COLO668 (cell line): Measurements from ENCODE around the gene WNT9A.
"Not testable (repeated sequence)": the region's sequence is repeated elsewhere in the genome, so short reads cannot be mapped to it uniquely, and the experiment has no call there.

ENCODE experiments used
- DNase-seq: peaks from one replicate; lab custom pipeline; 2025; ENCODE audit not compliant: unreplicated experiment; lab: John Stamatoyannopoulos, UW

The WNT9A gene, protein sequence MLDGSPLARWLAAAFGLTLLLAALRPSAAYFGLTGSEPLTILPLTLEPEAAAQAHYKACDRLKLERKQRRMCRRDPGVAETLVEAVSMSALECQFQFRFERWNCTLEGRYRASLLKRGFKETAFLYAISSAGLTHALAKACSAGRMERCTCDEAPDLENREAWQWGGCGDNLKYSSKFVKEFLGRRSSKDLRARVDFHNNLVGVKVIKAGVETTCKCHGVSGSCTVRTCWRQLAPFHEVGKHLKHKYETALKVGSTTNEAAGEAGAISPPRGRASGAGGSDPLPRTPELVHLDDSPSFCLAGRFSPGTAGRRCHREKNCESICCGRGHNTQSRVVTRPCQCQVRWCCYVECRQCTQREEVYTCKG

DNA sequence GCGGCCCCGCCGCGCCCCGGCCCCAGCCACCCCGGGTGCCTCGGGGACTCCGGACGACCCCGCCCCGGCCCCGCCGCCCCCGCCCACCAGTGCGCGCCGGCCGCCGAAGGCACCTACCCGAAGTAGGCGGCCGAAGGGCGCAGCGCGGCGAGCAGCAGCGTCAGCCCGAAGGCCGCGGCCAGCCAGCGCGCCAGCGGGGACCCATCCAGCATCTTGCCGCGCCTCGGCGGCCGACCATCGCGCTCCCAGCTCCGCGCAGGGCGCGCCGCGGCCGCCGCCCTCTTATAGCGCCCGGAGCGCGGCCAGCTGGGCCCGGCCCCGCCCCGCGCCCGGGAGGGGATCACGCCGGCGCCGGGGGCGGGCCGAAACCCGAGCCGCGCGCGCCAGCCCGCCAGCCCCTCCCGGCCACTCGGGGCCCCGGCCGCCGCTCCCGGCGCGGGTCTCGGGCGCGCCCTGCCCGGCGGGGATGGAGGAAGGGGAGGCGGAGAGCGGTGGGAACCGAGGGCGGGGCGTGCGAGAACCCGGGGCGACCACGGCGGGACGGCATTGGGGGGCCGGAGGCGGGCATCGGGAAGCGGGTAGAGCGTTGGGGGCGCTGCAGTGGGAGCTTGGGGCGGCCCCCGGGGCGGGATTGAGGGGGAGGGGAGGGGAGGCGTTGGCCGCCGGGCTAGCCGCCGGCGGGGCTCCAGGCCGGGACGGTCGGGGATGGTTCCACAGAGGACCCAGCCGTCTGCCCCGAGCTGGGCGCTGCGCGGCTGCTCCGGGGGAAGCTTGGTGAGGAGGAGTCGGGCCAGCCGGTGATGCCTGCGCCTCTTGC is at the start of gene WNT9A:
Gene WNT9A (minus strand): TSS at position 257 of the 817 bp plus-strand sequence. CDS start 45 bp downstream, at position 212.
- DNase-seq = peak; percentile 92

DNA sequence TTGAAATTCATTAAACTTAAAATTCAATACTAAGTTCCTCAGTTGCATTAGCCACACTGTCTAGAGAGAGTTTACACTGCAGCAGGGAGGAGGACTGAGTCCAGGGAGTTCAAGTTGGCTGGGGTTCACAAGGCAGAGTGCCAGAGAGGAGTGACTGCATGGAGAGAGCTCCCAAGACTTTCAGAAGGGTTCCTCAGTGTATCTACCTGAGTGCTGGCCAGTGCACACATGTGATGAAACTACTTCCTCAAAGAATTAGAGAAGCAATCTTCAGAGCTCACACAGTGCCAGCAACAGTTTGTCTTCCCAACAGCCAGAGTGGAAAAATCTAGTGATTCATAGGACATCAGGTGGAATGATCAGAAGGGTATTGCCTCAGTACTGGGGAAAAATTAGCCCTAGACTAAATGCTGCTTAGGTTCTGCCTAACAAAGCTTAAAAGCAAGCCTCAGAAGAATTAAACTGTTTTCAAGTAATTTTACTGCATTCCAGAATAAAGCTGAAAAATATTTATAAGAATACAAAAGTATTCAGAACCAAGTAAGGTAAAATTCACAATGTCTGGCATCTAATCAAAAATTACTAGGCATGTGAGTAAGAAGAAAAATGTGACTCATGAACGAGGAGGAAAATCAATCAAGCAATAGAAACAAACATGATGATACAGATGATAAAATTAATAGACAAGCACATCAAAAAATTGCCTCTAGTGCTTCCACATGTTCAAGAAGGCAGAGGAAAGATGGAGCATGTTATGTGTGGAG is 48.6 kb upstream of the WNT9A start:
- no peak for DNase-seq

DNA sequence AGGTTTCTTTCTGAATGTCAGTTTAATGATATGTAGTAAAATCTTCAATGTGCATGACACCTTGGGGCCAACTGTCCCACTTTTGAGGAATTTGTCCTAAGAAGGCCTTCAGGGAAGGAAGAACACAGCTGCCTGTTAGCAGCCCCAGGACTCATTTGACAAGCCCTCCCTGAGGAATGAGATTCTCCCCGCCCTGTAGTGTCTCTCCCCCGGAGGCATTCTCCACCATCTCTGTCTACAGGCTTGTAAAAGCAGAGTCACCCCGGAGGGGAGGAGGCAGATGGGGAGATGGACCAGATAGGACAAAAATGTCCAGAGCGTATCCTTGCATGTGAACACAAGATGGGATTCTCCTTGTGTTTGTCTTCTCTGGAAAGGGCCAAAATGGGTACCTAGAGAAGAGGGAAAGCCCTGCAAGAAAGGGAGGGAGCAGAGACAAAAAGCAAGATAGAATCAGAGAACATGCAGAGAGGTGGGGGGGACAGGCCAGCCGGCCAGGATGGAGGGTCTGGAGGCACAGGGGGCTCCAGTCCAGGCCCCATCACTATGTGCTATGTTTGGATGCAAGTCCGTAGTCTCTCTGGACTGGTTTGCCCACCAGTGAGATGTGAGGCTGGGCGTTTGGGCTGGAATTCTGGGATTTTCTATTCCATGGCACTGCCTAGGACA is 47.0 kb upstream of the WNT9A start:
- no peak for DNase-seq

DNA sequence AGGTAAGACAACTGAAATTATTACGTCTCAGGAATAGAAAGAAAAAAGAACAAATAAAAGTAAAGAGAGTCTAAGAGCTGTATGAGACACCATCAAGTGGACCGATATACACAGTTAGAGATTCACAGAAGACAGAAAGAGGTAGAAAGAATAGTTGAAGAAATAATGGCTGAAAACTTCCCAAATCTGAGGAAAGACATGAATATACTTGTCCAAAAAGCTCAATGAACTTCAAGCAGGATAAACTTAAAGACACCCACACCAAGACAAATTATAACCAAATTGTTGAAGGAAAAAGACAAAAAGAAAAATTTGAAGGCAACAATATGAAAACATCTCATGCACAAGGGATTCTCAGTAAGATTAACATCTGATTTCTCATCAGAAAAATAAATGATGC is 39.4 kb upstream of the WNT9A start:
- no peak for DNase-seq

DNA sequence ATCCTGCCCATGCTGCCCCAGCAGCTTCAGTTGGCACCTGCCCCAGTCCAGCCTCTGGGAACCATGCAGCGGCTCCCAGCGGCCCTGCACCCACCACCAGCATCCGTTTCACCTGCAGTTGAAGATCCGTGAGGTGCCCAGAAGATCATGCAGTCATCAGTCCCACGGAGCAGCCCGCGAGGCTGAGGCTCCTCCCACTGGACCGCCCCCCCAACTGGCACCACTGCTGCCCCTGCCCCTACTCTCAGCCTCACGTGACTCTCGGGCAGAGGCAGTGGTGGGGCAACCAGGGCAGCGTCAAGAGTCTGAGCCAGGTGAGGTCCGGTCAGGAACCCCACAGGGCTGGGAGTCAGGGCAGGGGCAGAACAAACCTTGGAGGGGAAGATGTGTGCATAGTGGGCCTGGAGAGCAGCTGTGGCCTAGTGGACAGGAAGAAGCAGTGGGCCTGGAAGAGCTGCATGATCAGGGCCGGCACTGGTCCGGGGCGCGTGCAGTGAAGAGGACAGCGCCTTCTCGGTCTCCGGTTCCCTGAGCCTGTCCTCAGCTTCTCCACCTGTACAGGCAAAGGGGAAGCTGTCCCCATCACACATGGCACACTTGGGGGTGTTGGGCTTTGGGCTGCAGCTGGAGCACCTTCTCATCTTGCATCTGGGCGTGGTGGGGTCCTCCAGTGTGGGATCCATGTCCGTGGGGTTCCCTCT is 28.0 kb upstream of the WNT9A start:
- not testable (repeated sequence) for DNase-seq

DNA sequence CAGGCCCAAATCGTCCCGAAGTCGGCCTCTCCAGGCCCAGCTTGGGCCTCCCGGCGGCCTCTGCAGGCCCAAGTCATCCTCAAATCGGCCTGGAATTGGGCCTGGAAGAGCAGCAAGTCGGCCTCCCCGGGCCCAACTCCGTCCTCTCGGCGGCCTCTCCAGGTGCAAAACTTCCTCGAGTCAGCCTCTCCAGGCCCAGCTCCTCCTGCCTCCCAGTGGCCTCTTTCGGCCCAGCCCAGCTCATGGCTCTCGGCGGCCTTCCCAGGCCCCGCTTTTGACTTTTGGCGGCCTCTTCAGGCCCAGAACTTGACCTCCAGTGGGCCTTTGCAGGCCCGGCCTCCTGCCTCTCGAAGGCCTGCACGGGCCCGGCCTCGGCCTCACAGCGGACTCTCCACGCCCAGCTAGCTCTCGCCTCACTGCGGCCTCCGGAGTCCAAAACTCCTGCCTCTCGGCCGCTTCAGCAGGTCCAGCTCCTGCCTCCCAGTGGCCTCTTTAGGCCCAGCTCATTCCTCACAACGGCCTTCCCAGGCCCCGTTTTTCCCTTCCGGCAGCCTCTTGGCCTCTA is 26.1 kb upstream of the WNT9A start:
- DNase-seq = not testable (repeated sequence)

DNA sequence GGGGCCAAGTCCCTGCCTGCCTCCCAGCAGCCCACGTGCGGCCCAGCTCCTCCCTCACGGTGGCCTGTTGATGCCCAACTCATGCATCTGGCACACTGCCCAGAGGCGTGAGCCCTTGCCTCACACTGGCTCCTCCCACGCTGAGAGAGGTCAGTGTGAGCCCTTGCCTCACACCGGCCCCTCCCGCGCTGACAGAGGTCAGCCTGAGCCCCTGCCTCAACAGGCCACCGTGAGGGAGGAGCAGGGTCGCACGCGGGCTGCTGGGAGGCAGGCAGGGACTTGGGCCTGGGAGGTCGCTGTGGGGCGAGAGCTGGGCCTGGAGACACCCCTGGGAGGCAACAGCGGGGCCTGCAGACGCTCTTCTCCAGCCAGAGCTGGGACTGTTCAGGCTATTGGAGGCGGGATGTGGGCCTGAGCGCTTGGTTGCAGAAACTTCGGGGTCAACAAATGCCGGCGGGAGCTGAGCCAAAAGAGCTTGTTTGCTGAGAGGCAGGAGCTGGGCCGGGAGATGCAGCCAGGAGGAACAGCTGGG is 25.2 kb upstream of the WNT9A start:
- DNase-seq = peak; percentile 25

DNA sequence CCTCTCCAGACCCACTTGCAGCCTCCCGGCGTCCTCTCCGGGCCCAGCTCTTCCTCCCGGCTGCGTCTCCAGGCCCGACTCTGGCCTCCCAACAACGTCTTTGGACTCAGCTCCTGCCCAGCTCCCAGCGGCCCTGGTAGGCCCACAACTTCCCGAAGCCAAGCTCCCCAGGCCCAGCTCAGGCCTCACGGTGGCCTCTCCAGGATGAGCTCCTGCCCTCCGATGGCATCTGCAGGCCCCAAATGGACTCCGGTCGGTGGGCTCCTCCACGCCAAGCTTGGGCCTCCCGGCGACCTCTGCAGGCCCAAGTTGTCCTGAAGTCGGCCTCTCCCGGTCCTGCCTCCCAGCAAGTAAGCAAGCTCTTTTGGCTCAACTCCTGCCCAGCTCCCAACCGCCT is 24.5 kb upstream of the WNT9A start:
- not testable (repeated sequence) for DNase-seq

DNA sequence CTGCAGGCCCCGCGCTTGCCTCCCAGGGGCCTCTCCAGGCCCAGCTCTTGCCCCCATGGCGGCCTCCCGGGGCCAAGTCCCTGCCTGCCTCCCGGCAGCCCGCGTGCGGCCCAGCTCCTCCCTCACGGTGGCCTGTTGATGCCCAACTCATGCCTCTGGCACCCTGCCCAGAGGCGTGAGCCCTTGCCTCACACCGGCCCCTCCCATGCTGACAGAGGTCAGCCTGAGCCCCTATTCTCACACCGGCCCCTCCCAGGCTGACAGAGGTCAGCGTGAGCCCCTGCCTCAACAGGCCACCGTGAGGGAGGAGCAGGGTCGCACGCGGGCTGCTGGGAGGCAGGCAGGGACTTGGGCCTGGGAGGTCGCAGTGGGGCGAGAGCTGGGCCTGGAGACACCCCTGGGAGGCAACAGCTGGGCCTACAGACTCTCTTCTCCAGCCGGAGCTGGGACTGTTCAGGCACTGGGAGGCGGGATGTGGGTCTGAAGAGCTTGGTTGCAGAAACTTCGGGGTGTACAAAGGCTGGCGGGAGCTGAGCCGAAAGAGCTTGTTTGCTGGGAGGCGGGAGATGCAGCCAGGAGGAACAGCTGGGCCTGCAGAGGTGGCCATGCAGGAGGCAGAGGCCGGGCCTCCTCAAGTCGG is 24.0 kb upstream of the WNT9A start:
- DNase-seq = not testable (repeated sequence)

DNA sequence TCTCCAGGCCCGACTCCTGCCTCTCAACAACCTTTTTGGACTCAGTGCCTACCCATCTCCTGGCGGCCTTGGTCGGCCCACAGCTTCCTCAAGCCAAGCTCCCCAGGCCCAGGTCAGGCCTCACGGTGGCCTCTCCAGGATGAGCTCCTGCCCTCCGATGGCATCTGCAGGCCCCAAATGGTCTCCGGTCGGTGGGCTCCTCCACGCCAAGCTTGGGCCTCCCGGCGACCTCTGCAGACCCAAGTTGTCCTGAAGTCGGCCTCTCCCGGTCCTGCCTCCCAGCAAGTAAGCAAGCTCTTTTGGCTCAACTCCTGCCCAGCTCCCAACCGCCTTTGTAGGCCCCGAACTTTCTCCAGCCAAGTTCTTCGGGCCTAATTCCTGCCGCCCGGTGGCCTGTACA is 23.5 kb upstream of the WNT9A start:
- not testable (repeated sequence) for DNase-seq

DNA sequence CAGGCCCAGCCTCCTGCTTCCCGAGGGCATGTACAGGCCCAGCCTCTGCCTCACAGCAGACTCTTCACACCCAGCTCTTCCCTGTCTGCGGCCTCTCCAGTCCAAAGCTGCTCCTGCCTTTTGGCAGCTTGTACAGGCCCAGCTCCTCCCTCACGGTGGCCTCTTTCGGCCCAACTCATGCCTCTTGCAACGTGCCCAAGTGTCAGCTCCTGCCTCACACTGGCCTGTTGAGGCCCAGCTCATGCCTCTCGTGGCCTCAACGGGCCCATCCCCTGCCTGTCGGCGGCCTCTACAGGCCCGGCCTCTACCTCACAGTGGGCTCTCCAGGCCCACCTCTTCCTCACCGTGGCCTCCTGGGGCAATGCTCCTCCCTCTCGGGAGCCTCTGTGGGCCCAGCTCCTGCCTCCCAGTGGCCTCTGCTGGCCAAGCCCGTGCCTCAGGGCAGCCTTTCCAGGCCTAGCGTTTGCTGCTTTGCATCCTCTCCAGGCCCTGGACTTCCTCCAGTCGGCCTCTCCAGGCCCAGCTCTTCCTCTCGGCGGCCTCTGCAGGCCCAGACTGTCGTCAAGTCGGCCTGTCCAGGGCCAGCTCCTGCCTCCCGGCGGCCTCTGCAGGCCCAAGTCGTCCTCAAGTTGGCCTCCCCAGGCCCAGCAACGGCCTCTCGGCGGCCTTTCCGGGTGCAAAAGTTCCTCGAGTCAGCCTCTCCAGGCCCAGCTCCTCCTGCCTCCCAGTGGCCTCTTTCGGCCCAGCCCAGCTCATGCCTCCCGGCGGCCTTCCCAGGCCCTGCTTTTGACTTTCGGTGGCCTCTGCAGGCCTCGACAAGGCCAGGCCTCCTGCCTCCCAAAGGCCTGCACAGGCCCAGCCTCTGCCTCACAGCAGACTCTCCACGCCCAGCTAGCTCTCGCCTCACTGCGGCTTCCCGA is 22.6 kb upstream of the WNT9A start:
- not testable (repeated sequence) for DNase-seq

DNA sequence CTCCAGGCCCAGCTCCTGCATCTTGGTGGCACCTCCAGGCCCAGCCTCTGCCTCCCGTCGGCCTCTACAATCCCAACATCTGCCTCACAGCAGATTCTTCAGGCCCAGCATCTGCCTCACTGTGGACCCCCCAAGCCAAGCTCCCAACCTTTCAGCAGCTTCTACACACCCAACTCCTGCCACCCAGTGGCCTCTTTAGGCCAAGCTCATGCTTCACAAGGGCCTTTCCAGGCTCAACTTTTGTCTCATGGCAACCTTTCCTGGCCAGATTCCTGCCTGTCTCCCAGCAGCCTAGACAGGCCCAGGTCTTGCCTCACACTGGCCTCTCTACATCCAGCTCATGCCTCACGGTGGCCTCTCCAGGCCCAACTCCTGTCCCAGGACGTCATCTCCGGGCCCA is 20.1 kb upstream of the WNT9A start:
- DNase-seq = not testable (repeated sequence)

DNA sequence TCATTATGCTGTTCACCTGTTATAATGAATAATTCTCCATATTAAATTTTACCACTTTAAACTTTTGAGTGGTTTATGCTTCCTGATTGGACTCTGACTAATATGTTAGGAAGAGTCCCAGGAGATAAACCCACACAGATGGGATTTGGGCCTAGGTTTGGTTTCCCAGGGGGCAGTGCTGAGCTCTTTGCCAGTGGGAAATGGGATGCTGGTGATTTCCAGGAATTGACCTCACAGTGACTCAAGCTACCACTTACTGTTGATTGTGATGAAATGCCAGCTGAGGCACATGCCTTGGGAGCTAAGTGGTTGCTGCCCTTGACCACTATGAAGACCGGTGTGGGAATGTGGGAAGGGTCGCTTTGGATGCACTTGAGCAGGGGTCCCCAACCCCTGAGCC is 19.0 kb upstream of the WNT9A start:
- not testable (repeated sequence) for DNase-seq

DNA sequence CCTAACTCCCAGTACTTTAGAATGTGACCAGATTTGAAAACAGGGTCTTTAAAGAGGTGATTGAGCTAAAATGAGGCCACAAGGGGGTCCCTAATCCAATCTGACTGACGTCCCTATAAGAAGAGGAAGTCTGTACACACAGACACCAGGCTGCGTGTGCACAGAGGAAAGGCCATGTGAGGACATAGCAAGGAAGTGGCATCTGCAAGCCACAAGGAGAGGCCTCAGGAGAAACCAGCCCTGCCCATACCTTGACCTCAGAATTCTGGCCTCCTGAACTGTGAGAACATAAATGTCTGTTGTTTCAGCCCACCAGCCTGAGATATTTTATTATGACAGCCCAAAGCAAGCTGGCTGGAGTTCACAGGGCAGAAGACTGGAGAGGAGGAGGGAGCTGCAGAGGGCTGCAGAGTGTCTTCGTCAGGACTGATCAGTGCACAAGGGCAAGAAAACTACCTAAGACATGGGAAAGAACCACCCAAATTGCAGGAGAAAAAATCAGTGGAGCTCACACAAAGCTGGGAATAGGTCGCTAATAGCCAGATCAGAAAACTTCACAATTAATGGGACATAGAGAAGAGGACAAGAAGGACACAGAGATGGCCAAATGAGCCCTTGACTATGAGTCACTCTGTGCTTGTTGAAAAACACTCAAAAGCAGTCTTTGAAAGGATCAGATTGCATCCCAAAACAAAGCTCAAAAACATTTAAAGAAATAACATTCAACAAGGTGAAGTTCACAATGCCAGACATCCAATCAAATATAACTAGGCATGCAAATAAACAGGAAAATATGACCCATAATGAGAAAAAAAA is 14.1 kb upstream of the WNT9A start:
- DNase-seq = no peak

DNA sequence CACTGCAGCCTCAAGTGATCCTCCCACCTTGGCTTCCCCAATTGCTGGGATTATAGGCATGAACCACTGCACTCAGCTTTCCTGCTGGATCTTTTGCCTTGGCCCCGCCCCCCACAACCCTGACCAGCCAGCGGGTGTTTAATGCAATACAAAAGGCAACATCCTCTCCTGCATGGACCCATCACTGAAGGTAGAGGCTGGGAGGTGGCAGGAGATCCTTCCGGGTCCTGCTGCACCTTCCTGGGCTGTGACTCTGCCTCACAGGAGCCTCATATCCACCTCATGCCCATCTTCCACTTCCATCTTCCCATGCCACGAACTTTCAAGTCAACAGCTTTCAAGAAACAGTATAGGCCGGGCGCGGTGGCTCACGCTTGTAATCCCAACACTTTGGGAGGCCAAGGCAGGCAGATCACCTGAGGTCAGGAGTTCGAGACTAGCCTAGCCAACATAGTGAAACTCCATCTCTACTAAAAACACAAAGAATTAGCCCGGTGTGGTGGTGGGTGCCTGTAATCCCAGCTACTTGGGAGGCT is 11.7 kb upstream of the WNT9A start:
- no peak for DNase-seq

DNA sequence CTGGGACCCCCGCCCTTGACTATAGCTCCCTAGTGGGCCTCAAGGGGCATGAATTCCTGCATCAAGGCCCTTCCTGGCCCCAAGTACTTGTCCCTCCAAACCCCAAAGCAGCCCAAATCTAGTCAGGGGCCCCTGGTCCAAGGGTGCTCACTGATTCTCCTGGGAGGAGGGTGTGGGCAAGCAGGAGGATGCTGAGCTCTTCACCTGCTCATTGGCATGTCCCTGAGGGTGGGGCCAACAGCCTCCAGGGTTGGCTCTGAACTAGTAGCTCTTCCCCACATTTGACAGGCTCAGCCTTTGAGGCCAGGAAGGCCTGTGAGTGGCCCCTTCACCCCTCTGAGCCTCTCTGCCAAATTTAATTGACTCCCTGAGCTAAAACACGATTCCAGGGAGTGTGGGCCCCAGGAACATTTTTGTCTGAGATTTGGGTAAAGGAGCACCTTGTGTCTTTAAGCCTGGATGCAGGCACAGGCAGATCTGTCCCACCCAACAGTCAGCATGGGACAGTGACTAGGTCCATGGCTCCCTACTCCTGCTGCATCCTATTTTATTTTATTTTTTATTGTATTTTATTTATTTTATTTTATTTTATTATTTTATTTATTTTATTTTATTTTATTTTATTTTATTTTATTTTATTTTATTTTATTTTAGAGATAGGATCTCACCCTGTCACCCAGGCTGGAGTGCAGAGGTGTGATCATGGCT is 11.0 kb upstream of the WNT9A start:
- DNase-seq = no peak
